ENCODE data around the gene SELENOF.

- no peak for TF ChIP-seq BHLHE40 (IDR thresholded peaks at IDR 0.05; ENCODE audit: borderline replicate concordance in 1 of 2, low read depth in 2 of 2, low read length in 1 of 2)
- TF ChIP-seq, protein P1, sequence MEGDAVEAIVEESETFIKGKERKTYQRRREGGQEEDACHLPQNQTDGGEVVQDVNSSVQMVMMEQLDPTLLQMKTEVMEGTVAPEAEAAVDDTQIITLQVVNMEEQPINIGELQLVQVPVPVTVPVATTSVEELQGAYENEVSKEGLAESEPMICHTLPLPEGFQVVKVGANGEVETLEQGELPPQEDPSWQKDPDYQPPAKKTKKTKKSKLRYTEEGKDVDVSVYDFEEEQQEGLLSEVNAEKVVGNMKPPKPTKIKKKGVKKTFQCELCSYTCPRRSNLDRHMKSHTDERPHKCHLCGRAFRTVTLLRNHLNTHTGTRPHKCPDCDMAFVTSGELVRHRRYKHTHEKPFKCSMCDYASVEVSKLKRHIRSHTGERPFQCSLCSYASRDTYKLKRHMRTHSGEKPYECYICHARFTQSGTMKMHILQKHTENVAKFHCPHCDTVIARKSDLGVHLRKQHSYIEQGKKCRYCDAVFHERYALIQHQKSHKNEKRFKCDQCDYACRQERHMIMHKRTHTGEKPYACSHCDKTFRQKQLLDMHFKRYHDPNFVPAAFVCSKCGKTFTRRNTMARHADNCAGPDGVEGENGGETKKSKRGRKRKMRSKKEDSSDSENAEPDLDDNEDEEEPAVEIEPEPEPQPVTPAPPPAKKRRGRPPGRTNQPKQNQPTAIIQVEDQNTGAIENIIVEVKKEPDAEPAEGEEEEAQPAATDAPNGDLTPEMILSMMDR (IDR thresholded peaks at IDR 0.05 in 2 of 3, conservative IDR thresholded peaks at IDR 0.05 in 1 of 3; ENCODE audit: control insufficient read depth in 2 of 3, extremely low read depth in 1 of 3, insufficient read depth in 1 of 3, low read depth in 3 of 3, low read length in 3 of 3) = no peak
- no peak for TF ChIP-seq POLR2AphosphoS5 (IDR thresholded peaks at IDR 0.05; ENCODE audit: low read length)
- TF ChIP-seq HSF1 (IDR thresholded peaks at IDR 0.05; ENCODE audit: low read depth, low read length) = no peak
- TF ChIP-seq POLR2A (IDR thresholded peaks at IDR 0.05; ENCODE audit: low read depth, low read length) = no peak
- no peak for TF ChIP-seq NFYB (IDR thresholded peaks at IDR 0.05; ENCODE audit: insufficient read depth, low read depth, low read length)
- no peak for TF ChIP-seq FOXM1 (IDR thresholded peaks at IDR 0.05; ENCODE audit: low read depth, low read length)
- TF ChIP-seq SIN3A (IDR thresholded peaks at IDR 0.05; ENCODE audit: low read depth, low read length) = no peak
- TF ChIP-seq EZH2 (IDR thresholded peaks at IDR 0.05; ENCODE audit: borderline replicate concordance, control insufficient read depth, low read depth, low read length) = no peak
- TF ChIP-seq, protein P2, sequence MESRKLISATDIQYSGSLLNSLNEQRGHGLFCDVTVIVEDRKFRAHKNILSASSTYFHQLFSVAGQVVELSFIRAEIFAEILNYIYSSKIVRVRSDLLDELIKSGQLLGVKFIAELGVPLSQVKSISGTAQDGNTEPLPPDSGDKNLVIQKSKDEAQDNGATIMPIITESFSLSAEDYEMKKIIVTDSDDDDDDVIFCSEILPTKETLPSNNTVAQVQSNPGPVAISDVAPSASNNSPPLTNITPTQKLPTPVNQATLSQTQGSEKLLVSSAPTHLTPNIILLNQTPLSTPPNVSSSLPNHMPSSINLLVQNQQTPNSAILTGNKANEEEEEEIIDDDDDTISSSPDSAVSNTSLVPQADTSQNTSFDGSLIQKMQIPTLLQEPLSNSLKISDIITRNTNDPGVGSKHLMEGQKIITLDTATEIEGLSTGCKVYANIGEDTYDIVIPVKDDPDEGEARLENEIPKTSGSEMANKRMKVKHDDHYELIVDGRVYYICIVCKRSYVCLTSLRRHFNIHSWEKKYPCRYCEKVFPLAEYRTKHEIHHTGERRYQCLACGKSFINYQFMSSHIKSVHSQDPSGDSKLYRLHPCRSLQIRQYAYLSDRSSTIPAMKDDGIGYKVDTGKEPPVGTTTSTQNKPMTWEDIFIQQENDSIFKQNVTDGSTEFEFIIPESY (IDR thresholded peaks at IDR 0.05) = no peak
Measured at GRCh38 chr1:86912281-86912900, 1.5 kb downstream of the SELENOF start.
